NCI-H146 treated with DMSO at 0.1 percent for 48 hours (cell line): Measurements from ENCODE around the gene CHPF.

Source experiments
- DNase-seq: peaks from one replicate; lab custom pipeline; 2025; ENCODE audit not compliant: unreplicated experiment; lab: John Stamatoyannopoulos, UW

The CHPF gene

GRCh38 chr2:219552382-219553167, 9.0 kb upstream of the CHPF start:
- peak; percentile 45 for DNase-seq

- peak; percentile 52 for DNase-seq
Observed at GRCh38 chr2:219551441-219552381, 8.1 kb upstream of the CHPF start.

- DNase-seq = no peak
Observed at GRCh38 chr2:219549619-219550018, 6.0 kb upstream of the CHPF start.

GRCh38 chr2:219548990-219549389, 5.4 kb upstream of the CHPF start:
- no peak for DNase-seq

- DNase-seq = no peak
Observed at GRCh38 chr2:219547621-219548020, 4.0 kb upstream of the CHPF start.

GRCh38 chr2:219545943-219546352, 2.3 kb upstream of the CHPF start:
- no peak for DNase-seq

- DNase-seq = no peak
Observed at GRCh38 chr2:219545295-219545942, 1.8 kb upstream of the CHPF start.

- no peak for DNase-seq
Observed at GRCh38 chr2:219544567-219544966, 958 bp upstream of the CHPF start.

- DNase-seq = no peak
Observed at GRCh38 chr2:219542931-219543595, 546 bp downstream of the CHPF start.

GRCh38 chr2:219541611-219542180, 1.9 kb downstream of the CHPF start:
- DNase-seq = peak; percentile 56

- DNase-seq = no peak
Observed at GRCh38 chr2:219540784-219541504, 2.7 kb downstream of the CHPF start.

GRCh38 chr2:219539926-219540678, 3.5 kb downstream of the CHPF start:
- no peak for DNase-seq

GRCh38 chr2:219538956-219539788, 4.4 kb downstream of the CHPF start:
- DNase-seq = no peak

- no peak for DNase-seq
Observed at GRCh38 chr2:219538504-219538951, 5.1 kb downstream of the CHPF start.

GRCh38 chr2:219537657-219538488, 5.7 kb downstream of the CHPF start:
- DNase-seq = no peak

GRCh38 chr2:219536967-219537366, 6.6 kb downstream of the CHPF start:
- no peak for DNase-seq

- DNase-seq = no peak
Observed at GRCh38 chr2:219536425-219536824, 7.2 kb downstream of the CHPF start.
